Keratinocyte (primary cell): ENCODE measurements around the gene SPTBN4. TPM values are rescaled to one million over a fixed set of nuclear protein-coding genes. Genes with fewer than 3 reads are reported as not detected.
"Not testable (repeated sequence)": the region's sequence is repeated elsewhere in the genome, so short reads cannot be mapped to it uniquely, and the experiment has no call there.

Source experiments
- DNase-seq: peaks from one replicate; pipeline ENCODE4 v3.0.0-alpha.2; 2011; ENCODE audit warnings: low read depth, missing footprints, low spot score
- FAIRE-seq: peaks from 2 replicates; lab custom pipeline; 2011; peaks lifted over from hg19 to GRCh38; lab: Jason Lieb, UNC
- H2AFZ ChIP-seq: 2 replicates; pipeline ENCODE4 v1.6.0; 2012; ENCODE audit warnings: low read length, control low read depth, inconsistent platforms; ENCODE audit not compliant: control insufficient read depth
- H3K27ac ChIP-seq: 2 replicates; pipeline ENCODE4 v1.5.1; 2011; ENCODE audit warnings: low read length; ENCODE audit not compliant: control insufficient read depth, insufficient read depth
- H3K27me3 ChIP-seq: 3 replicates; pipeline ENCODE4 v1.6.0; 2011; ENCODE audit warnings: low read length; ENCODE audit not compliant: control insufficient read depth, insufficient read depth; ENCODE audit errors: extremely low read depth
- H3K36me3 ChIP-seq, 2 experiments: 2 replicates in 1 of 2; 3 replicates in 1 of 2; pipeline ENCODE4 v1.5.1; 2011; ENCODE audit warnings: low read length in 2 of 2, mild to moderate bottlenecking in 1 of 2; ENCODE audit not compliant: control insufficient read depth in 2 of 2, insufficient read depth in 2 of 2; ENCODE audit errors: extremely low read depth in 1 of 2
- H3K4me1 ChIP-seq: 3 replicates; pipeline ENCODE4 v1.5.1; 2011; ENCODE audit warnings: low read length; ENCODE audit not compliant: control insufficient read depth, insufficient read depth; ENCODE audit errors: extremely low read depth
- H3K4me2 ChIP-seq: 3 replicates; pipeline ENCODE4 v1.6.0; 2011; ENCODE audit warnings: low read depth, low read length; ENCODE audit not compliant: control insufficient read depth, insufficient read depth; ENCODE audit errors: extremely low read depth
- H3K4me3 ChIP-seq, 3 experiments: fragments of 200-600 bp in 1 of 3; sonication (generic) in 1 of 3; 2 replicates in 2 of 3; 3 replicates in 1 of 3; pipeline ENCODE4 v1.5.1; 2011 to 2016; ENCODE audit warnings: low read length in 3 of 3, mild to moderate bottlenecking in 3 of 3, control low read depth in 2 of 3, inconsistent platforms in 1 of 3, low read depth in 1 of 3, mixed read lengths in 1 of 3, mixed run types in 1 of 3, moderate library complexity in 1 of 3; ENCODE audit not compliant: control insufficient read depth in 2 of 3, insufficient read depth in 2 of 3; ENCODE audit errors: extremely low read depth in 1 of 3
- H3K79me2 ChIP-seq: 2 replicates; pipeline ENCODE4 v1.6.0; 2012; ENCODE audit warnings: low read length; ENCODE audit not compliant: control insufficient read depth, insufficient read depth
- H3K9ac ChIP-seq: 3 replicates; pipeline ENCODE4 v1.6.0; 2011; ENCODE audit warnings: low read length; ENCODE audit not compliant: control insufficient read depth, insufficient read depth; ENCODE audit errors: extremely low read depth
- H3K9me1 ChIP-seq: 3 replicates; pipeline ENCODE4 v1.6.0; 2011; ENCODE audit warnings: low read length; ENCODE audit not compliant: control insufficient read depth, insufficient read depth; ENCODE audit errors: extremely low read depth
- H3K9me3 ChIP-seq: 2 replicates; pipeline ENCODE4 v1.5.1; 2012; ENCODE audit warnings: low read depth, low read length; ENCODE audit not compliant: control insufficient read depth
- H4K20me1 ChIP-seq: 3 replicates; pipeline ENCODE4 v1.6.0; 2011; ENCODE audit warnings: low read length; ENCODE audit not compliant: control insufficient read depth, insufficient read depth; ENCODE audit errors: extremely low read depth
- EZH2 ChIP-seq: IDR thresholded peaks from one replicate; pipeline ENCODE4 v1.6.1; 2012; ENCODE audit warnings: inconsistent platforms, mild to moderate bottlenecking, low read length, moderate library complexity
- dilution Hi-C: fragments of 300-500 bp; cut with MboI; formaldehyde crosslinking; loops from one replicate; pipeline ENCODE4 v1.7.0; 2020; ENCODE audit warnings: low sequenced_read_pairs; ENCODE audit not compliant: extremely low pct_ligation_motif_present
- polyA plus RNA-seq, 5 experiments: library from polyadenylated mRNA; depleted of rRNA in 3 of 5; stranded (reverse) in 3 of 5; stranded (forward) in 1 of 5; unstranded in 1 of 5; fragments of >200 nt; gene quantifications; 1 replicate in 1 of 5; 2 replicates in 3 of 5; 3 replicates in 1 of 5; pipeline versions ENCODE4 v1.2.1 to v1.2.3, GENCODE V29; 2011 to 2012; ENCODE audit warnings: missing spikeins in 2 of 5, low read depth in 1 of 5, low replicate concordance in 1 of 5
- TF ChIP-seq, protein P1 (sequence below), 3 experiments: IDR thresholded peaks in 1 of 3; conservative IDR thresholded peaks in 1 of 3; optimal IDR thresholded peaks in 1 of 3; 2 replicates in 2 of 3; 3 replicates in 1 of 3; pipeline versions ENCODE3 to v1.5.1; 2011; ENCODE audit warnings: low read length in 3 of 3, mild to moderate bottlenecking in 3 of 3, moderate library complexity in 2 of 3, control low read depth in 1 of 3, inconsistent platforms in 1 of 3; ENCODE audit not compliant: insufficient read depth in 2 of 3; ENCODE audit errors: extremely low read depth in 1 of 3

SPTBN4 gene
- polyA plus RNA-seq, 1 donor (not counting 4 experiments of a cell fraction or from before 2014, with no cell fraction given): 0.17 TPM

DNA sequence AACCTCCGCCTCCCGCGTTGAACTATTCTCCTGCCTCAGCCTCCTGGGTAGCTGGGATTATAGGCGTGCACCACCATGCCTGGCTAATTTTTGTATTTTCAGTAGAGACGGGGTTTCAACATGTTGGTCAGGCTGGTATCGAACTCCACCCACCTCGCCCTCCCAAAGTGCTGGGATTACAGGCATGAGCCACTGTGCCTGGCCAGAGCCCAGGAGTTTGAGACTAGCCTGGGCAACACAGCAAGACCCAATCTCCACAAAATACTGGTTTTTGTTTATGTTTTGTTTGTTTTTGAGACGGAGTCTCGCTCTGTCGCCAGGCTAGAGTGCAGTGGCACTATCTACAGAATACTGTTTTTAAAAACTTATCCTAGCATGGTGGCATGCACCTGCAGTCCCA lies 36.6 kb upstream of the SPTBN4 start:
- H3K4me3 ChIP-seq, H4K20me1 ChIP-seq, H3K27ac ChIP-seq, H2AFZ ChIP-seq, H3K79me2 ChIP-seq, H3K27me3 ChIP-seq, H3K9me3 ChIP-seq, H3K4me2 ChIP-seq, FAIRE-seq, DNase-seq, H3K9me1 ChIP-seq, dilution Hi-C loops, H3K36me3 ChIP-seq, H3K9ac ChIP-seq: not testable (repeated sequence)
- H3K4me1 ChIP-seq: peaks cover 11% of the 10 kb centered on the region

DNA sequence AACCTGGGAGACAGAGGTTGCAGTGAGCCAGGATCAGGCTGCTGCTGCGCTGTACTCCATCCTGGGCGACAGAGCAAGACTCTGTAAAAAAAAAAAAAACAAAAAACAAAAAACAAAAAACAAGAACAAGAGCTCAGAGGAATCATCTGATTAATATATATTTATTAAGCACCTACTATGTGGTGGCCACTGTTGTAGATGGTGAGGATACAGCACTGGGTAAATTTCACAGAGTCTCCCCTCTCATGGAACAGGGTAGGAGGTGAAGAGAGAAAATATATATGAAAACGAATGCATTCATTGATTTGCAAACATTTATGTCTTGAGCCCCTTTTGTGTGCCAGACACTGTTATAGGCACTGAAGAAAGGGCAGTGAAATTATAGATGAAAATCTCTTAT lies 35.1 kb upstream of the SPTBN4 start:
- H3K27me3 ChIP-seq: no peaks in the 10 kb centered on the region
- H4K20me1 ChIP-seq: no peaks in the 10 kb centered on the region
- TF ChIP-seq, protein P1, sequence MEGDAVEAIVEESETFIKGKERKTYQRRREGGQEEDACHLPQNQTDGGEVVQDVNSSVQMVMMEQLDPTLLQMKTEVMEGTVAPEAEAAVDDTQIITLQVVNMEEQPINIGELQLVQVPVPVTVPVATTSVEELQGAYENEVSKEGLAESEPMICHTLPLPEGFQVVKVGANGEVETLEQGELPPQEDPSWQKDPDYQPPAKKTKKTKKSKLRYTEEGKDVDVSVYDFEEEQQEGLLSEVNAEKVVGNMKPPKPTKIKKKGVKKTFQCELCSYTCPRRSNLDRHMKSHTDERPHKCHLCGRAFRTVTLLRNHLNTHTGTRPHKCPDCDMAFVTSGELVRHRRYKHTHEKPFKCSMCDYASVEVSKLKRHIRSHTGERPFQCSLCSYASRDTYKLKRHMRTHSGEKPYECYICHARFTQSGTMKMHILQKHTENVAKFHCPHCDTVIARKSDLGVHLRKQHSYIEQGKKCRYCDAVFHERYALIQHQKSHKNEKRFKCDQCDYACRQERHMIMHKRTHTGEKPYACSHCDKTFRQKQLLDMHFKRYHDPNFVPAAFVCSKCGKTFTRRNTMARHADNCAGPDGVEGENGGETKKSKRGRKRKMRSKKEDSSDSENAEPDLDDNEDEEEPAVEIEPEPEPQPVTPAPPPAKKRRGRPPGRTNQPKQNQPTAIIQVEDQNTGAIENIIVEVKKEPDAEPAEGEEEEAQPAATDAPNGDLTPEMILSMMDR (optimal IDR thresholded peaks at IDR 0.05 in 1 of 3, IDR thresholded peaks at IDR 0.05 in 1 of 3, conservative IDR thresholded peaks at IDR 0.05 in 1 of 3; ENCODE audit: extremely low read depth in 1 of 3, insufficient read depth in 2 of 3, low read length in 3 of 3): no peak
- TF ChIP-seq EZH2: no peak
- H3K27ac ChIP-seq: no peak overlapping the region
- H3K4me3 ChIP-seq: no peak overlapping the region
- no peaks in the 10 kb centered on the region for H3K79me2 ChIP-seq
- H3K4me2 ChIP-seq: no peak overlapping the region
- no peak overlapping the region for H2AFZ ChIP-seq
- FAIRE-seq (no peak), DNase-seq (no peak)
- H3K9me1 ChIP-seq: no peaks in the 10 kb centered on the region
- H3K4me1 ChIP-seq: peaks cover 11% of the 10 kb centered on the region
- dilution Hi-C loops: no loop called here
- no peak overlapping the region for H3K9ac ChIP-seq
- H3K9me3 ChIP-seq: no peaks in the 10 kb centered on the region
- no peaks in the 10 kb centered on the region for H3K36me3 ChIP-seq

- H3K9me1 ChIP-seq, DNase-seq, H4K20me1 ChIP-seq, dilution Hi-C loops, H2AFZ ChIP-seq, H3K36me3 ChIP-seq, FAIRE-seq, H3K79me2 ChIP-seq, H3K9me3 ChIP-seq, H3K27me3 ChIP-seq: not testable (repeated sequence)
- peak overlapping the region in 2 of 3 experiments; percentile 60 to 69 for H3K4me3 ChIP-seq
- H3K4me2 ChIP-seq: peak overlapping the region; percentile 86
- peak overlapping the region; percentile 80 for H3K9ac ChIP-seq
- H3K4me1 ChIP-seq: peaks cover 11% of the 10 kb centered on the region
- H3K27ac ChIP-seq: peak overlapping the region; percentile 78
Observed at GRCh38 chr19:40432760-40433159, 34.0 kb upstream of the SPTBN4 start.
